Left renal pelvis (tissue), 4 donors: Measurements from ENCODE around the gene CDC42EP3. TPM values are rescaled to one million over a fixed set of nuclear protein-coding genes. Genes with fewer than 3 reads are reported as not detected.

Experiments
- DNase-seq, 4 donors: peaks; one replicate each; pipeline ENCODE4 v3.0.0-alpha.2; 2013; ENCODE audit warnings: low read depth in 4 of 4, low spot score in 3 of 4
- polyA plus RNA-seq, 4 donors: library from polyadenylated mRNA; unstranded; fragments of 120-200 nt; gene quantifications; one replicate each; pipeline ENCODE4 v1.2.1, GENCODE V29; 2013; ENCODE audit not compliant: insufficient read length in 4 of 4

CDC42EP3 gene
- 100 to 1,000 TPM in 1 of 4 donors, 10 to 100 TPM in 3; 57.0 to 185 (median 63.9) TPM for polyA plus RNA-seq

- DNase-seq, result peak in 1 of 4 donors; percentile 33
Measured at GRCh38 chr2:37671009-37671815, at the start of gene CDC42EP3. Gene CDC42EP3, minus strand, starts transcription at chr2:37671642. Its CDS starts 25,055 bp downstream, at chr2:37646587.

- DNase-seq, result no peak
Measured at GRCh38 chr2:37721201-37721560, 49.7 kb upstream of the CDC42EP3 start.

- DNase-seq, result no peak
Measured at GRCh38 chr2:37720533-37721200, 49.2 kb upstream of the CDC42EP3 start.

- no peak for DNase-seq
Measured at GRCh38 chr2:37718515-37719161, 47.2 kb upstream of the CDC42EP3 start.

GRCh38 chr2:37713258-37713700 lies 41.8 kb upstream of the CDC42EP3 start:
- DNase-seq, result no peak

GRCh38 chr2:37711831-37712230 lies 40.4 kb upstream of the CDC42EP3 start:
- no peak for DNase-seq

GRCh38 chr2:37711308-37711731 lies 39.9 kb upstream of the CDC42EP3 start:
- DNase-seq, result no peak

GRCh38 chr2:37709111-37709510 lies 37.7 kb upstream of the CDC42EP3 start:
- DNase-seq, result no peak

- DNase-seq, result no peak
Measured at GRCh38 chr2:37708146-37708545, 36.7 kb upstream of the CDC42EP3 start.

- DNase-seq, result no peak
Measured at GRCh38 chr2:37707393-37707792, 36.0 kb upstream of the CDC42EP3 start.

- DNase-seq, result no peak
Measured at GRCh38 chr2:37706334-37707183, 35.1 kb upstream of the CDC42EP3 start.

GRCh38 chr2:37705191-37705590 lies 33.7 kb upstream of the CDC42EP3 start:
- DNase-seq, result no peak

- no peak for DNase-seq
Measured at GRCh38 chr2:37698931-37699481, 27.6 kb upstream of the CDC42EP3 start.

- DNase-seq, result no peak
Measured at GRCh38 chr2:37695336-37695735, 23.9 kb upstream of the CDC42EP3 start.

- no peak for DNase-seq
Measured at GRCh38 chr2:37692711-37693110, 21.3 kb upstream of the CDC42EP3 start.

GRCh38 chr2:37689751-37690150 lies 18.3 kb upstream of the CDC42EP3 start:
- no peak for DNase-seq

GRCh38 chr2:37688771-37689468 lies 17.5 kb upstream of the CDC42EP3 start:
- DNase-seq, result no peak

- DNase-seq, result no peak
Measured at GRCh38 chr2:37686792-37687526, 15.5 kb upstream of the CDC42EP3 start.

- no peak for DNase-seq
Measured at GRCh38 chr2:37684809-37685208, 13.4 kb upstream of the CDC42EP3 start.
